Thoracic aorta (tissue), 2 donors: ENCODE measurements around the gene FIGN. TPM values are rescaled to one million over a fixed set of nuclear protein-coding genes. Genes with fewer than 3 reads are reported as not detected.

Experiments used
- ATAC-seq: fragments of 150-250 bp; one replicate; pipeline ENCODE4 v1.8.0; 2017; ENCODE audit warnings: low read depth; ENCODE audit not compliant: insufficient number of reproducible peaks, low FRiP score
- DNase-seq: peaks from one replicate; pipeline ENCODE4 v3.0.0-alpha.2; 2020; ENCODE audit warnings: low spot score
- H3K27ac ChIP-seq, 2 donors: fragments of 200-600 bp; sonication (generic); 1 replicate in 1 of 2; 2 replicates in 1 of 2; pipeline ENCODE4 v1.5.1; 2016; ENCODE audit warnings: mild to moderate bottlenecking in 2 of 2, moderate library complexity in 2 of 2
- H3K27me3 ChIP-seq: fragments of 200-600 bp; sonication (generic); replicated peaks from 2 replicates; pipeline ENCODE4 v1.6.0; 2016; ENCODE audit warnings: mild to moderate bottlenecking; ENCODE audit not compliant: insufficient read depth
- H3K36me3 ChIP-seq: fragments of 200-600 bp; sonication (generic); one replicate; pipeline ENCODE4 v1.5.1; 2016
- H3K4me1 ChIP-seq, 2 donors: fragments of 200-600 bp; sonication (generic); 1 replicate in 1 of 2; 2 replicates in 1 of 2; pipeline versions ENCODE4 v1.5.1 to v1.6.0; 2016; ENCODE audit warnings: low read depth in 2 of 2, mild to moderate bottlenecking in 1 of 2; ENCODE audit not compliant: control insufficient read depth in 1 of 2
- H3K4me3 ChIP-seq: fragments of 200-600 bp; sonication (generic); 2 replicates; pipeline ENCODE4 v1.5.1; 2016; ENCODE audit warnings: mild to moderate bottlenecking
- H3K9me3 ChIP-seq: fragments of 200-600 bp; sonication (generic); 2 replicates; pipeline ENCODE4 v1.5.1; 2016
- total RNA-seq, 2 donors: library from RNA; depleted of rRNA; stranded (reverse); fragments of >200 nt; gene quantifications; one replicate each; pipeline versions ENCODE4 v1.1.0 to v1.2.3, GENCODE V29; 2016
- TF ChIP-seq, protein P1 (sequence below): fragments of 200-600 bp; sonication (generic); IDR thresholded peaks from one replicate; pipeline ENCODE4 v1.5.1; 2019; ENCODE audit warnings: antibody characterized with exemption

The FIGN gene
- total RNA-seq, 2 donors from 2014 or later: 10.8 to 21.2 TPM

DNA sequence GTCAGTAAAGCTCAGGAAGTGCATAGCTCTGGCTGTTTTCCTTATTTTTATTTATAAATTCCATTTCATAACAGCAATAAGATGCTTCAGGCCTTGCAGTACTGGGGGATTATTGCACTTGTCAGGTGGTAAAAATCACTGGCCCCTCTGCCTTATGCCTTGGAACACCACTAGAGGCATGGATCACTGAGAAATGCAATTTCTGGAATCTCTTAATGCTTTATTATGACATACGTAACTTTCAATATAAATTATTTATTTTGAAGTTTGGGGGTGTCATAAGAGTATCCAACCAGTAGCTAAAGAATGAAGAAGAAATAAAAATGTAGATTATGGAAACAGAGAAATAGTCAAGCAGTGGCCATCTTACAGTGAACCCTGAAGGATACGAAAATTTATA, 183.1 kb downstream of the FIGN start:
- no peak overlapping the region for H3K27ac ChIP-seq
- TF ChIP-seq, protein P1, sequence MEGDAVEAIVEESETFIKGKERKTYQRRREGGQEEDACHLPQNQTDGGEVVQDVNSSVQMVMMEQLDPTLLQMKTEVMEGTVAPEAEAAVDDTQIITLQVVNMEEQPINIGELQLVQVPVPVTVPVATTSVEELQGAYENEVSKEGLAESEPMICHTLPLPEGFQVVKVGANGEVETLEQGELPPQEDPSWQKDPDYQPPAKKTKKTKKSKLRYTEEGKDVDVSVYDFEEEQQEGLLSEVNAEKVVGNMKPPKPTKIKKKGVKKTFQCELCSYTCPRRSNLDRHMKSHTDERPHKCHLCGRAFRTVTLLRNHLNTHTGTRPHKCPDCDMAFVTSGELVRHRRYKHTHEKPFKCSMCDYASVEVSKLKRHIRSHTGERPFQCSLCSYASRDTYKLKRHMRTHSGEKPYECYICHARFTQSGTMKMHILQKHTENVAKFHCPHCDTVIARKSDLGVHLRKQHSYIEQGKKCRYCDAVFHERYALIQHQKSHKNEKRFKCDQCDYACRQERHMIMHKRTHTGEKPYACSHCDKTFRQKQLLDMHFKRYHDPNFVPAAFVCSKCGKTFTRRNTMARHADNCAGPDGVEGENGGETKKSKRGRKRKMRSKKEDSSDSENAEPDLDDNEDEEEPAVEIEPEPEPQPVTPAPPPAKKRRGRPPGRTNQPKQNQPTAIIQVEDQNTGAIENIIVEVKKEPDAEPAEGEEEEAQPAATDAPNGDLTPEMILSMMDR: no peak
- peaks cover 0 to 19% of the 10 kb centered on the region in 2 donors for H3K4me1 ChIP-seq
- H3K9me3 ChIP-seq: no peaks in the 10 kb centered on the region
- no peak overlapping the region for H3K4me3 ChIP-seq
- no peaks in the 10 kb centered on the region for H3K36me3 ChIP-seq
- no peaks in the 10 kb centered on the region for H3K27me3 ChIP-seq
- DNase-seq: no peak
- ATAC-seq: no peak

DNA sequence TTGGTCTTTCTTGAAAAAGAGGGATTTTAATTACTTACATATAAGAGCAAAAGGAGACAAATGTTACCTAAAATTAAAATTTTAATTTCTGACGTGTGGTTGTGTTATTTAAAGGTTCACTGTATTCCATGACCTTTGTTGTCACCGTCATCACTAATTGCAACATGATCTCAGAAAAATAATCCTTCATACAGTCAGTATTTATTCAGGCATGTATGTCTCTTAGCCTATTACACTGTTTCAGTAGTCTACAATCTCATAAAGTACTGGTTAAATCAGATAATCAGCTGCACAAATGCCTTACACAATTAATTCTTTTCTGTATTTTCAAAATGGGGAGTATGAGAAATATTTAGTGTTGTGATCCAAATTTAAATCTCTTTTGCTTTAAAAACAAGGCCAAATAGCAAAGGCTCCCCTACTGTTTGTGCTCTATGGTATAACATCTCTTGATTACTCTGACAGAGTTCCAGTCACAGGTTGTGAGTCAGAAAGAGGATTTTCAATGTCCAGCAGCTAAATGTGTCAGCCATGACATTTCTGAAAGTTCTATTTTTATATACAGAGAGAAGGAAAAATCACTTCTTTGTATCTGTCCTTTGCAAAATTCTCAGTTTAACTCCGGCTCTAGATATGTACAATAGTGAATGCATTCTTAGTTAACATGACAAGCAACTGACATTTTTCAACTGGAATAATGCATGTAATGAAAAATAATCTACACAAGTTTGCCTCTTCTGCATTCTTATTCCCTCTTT, 184.0 kb downstream of the FIGN start:
- TF ChIP-seq, protein P1: no peak
- H3K4me1 ChIP-seq: peaks cover 0 to 9% of the 10 kb centered on the region in 2 donors
- no peak overlapping the region for H3K4me3 ChIP-seq
- H3K27ac ChIP-seq: no peak overlapping the region
- DNase-seq (no peak), ATAC-seq (no peak)
- H3K36me3 ChIP-seq: no peaks in the 10 kb centered on the region
- no peaks in the 10 kb centered on the region for H3K9me3 ChIP-seq
- H3K27me3 ChIP-seq: no peaks in the 10 kb centered on the region

DNA sequence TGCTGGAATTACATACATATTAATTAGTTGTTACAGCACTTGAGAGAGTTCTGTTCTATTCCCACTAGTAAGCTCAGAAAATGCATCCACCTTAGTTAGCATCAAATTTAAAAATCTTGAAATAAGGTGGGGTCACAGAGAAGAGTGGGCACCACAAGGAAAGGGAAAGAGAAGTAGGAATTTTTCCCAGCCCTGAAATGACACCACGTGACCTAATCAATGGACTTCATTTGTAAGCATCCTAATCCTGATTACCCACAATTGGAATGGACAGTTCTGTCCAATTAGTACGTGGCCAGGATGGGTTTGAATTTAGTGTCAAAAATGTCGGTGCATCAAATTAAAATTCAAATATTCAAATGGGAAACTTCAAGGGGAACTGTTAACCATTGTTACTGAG, 186.8 kb downstream of the FIGN start:
- TF ChIP-seq, protein P1: no peak
- Histone ChIP-seq H3K27ac (no peak overlapping the region), H3K4me3 (no peak overlapping the region), H3K4me1 (peaks cover 0 to 9% of the 10 kb centered on the region in 2 donors), H3K9me3 (no peaks in the 10 kb centered on the region), H3K27me3 (no peaks in the 10 kb centered on the region), H3K36me3 (no peaks in the 10 kb centered on the region)
- ATAC-seq (no peak), DNase-seq (no peak)
